ENCODE data around the gene SYK. TPM values are rescaled to one million over a fixed set of nuclear protein-coding genes. Genes with fewer than 3 reads are reported as not detected.

Gene SYK
- total RNA-seq, 1 donor from 2014 or later = 0.41 TPM

DNA sequence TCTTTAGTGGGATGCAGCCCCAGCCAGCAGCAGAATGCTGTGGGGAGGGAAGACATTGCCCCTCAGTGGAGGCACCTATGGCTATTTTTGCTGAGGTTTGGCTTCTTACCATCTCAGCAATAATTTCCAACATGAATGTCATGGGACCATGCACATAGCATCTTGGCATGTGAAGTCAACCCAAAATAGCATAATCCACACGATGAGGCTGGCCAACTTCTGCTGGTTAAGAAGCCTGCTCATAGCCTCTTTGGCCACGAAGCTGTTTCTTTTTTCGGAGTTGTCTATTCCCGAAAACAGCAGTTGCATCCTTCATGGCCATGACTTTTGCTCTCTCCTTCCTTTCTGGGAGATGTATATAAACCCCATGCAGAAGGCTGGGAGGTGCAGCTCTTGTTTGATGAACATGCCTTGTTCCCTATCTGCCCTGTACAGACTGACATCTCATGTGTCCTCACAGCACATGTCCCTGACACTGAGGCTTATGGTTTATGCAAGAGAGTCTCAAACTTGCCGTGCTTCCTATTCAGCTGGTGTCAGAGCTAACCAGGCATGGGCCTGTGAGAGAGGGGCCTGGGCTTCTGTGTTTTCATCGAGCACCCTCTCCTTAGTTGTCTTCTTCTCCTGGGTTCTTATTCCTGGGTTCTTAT, 45.3 kb downstream of the SYK start:
- no peaks in the 10 kb centered on the region for H4K20me1 ChIP-seq (ENCODE audit: insufficient read depth, low read length)
- Mint-ChIP-seq H3K36me3 (ENCODE audit: low read depth, unreplicated experiment) (no peaks in the 10 kb centered on the region), H3K27me3 (ENCODE audit: low read depth, unreplicated experiment) (peaks cover 15% of the 10 kb centered on the region), H3K27ac (ENCODE audit: unreplicated experiment) (no peak overlapping the region), H3K9me3 (ENCODE audit: unreplicated experiment) (peaks cover 2% of the 10 kb centered on the region), H3K4me3 (ENCODE audit: unreplicated experiment) (no peak overlapping the region), H3K4me1 (ENCODE audit: low read depth, unreplicated experiment) (no peaks in the 10 kb centered on the region)
- no peaks in the 10 kb centered on the region for H3K36me3 ChIP-seq (ENCODE audit: insufficient read depth, low read length)
- H3K9ac ChIP-seq (ENCODE audit: low read length) = no peak overlapping the region
- no peaks in the 10 kb centered on the region for H3K4me1 ChIP-seq (ENCODE audit: insufficient read depth, low read length)
- no peak overlapping the region for H3K4me2 ChIP-seq (ENCODE audit: low read length)
- TF ChIP-seq, protein P1, sequence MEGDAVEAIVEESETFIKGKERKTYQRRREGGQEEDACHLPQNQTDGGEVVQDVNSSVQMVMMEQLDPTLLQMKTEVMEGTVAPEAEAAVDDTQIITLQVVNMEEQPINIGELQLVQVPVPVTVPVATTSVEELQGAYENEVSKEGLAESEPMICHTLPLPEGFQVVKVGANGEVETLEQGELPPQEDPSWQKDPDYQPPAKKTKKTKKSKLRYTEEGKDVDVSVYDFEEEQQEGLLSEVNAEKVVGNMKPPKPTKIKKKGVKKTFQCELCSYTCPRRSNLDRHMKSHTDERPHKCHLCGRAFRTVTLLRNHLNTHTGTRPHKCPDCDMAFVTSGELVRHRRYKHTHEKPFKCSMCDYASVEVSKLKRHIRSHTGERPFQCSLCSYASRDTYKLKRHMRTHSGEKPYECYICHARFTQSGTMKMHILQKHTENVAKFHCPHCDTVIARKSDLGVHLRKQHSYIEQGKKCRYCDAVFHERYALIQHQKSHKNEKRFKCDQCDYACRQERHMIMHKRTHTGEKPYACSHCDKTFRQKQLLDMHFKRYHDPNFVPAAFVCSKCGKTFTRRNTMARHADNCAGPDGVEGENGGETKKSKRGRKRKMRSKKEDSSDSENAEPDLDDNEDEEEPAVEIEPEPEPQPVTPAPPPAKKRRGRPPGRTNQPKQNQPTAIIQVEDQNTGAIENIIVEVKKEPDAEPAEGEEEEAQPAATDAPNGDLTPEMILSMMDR (IDR thresholded peaks at IDR 0.05; ENCODE audit: insufficient read depth, low read depth, low read length) = no peak
- TF ChIP-seq EZH2 (IDR thresholded peaks at IDR 0.05; ENCODE audit: insufficient read depth, low read length) = no peak
- no peak overlapping the region for H3K27ac ChIP-seq (ENCODE audit: low read depth, low read length)
- H2AFZ ChIP-seq (ENCODE audit: low read depth, low read length) = no peak overlapping the region
- no peak overlapping the region for H3K4me3 ChIP-seq (ENCODE audit: insufficient read depth, low read depth, low read length)
- DNase-seq (ENCODE audit: low read depth) = no peak
- FAIRE-seq = no peak
- H3K79me2 ChIP-seq (ENCODE audit: insufficient read depth, low read length) = no peaks in the 10 kb centered on the region
- H3K9me3 ChIP-seq (ENCODE audit: insufficient read depth, low read depth, low read length) = peaks cover 7% of the 10 kb centered on the region
- no peaks in the 10 kb centered on the region for H3K27me3 ChIP-seq (ENCODE audit: insufficient read depth, low read length)

- no peak overlapping the region for H3K27ac ChIP-seq (ENCODE audit: low read depth, low read length)
- H3K9ac ChIP-seq (ENCODE audit: low read length) = no peak overlapping the region
- H3K9me3 Mint-ChIP-seq (ENCODE audit: unreplicated experiment) = peaks cover 4% of the 10 kb centered on the region
- H3K27me3 ChIP-seq (ENCODE audit: insufficient read depth, low read length) = no peaks in the 10 kb centered on the region
- no peaks in the 10 kb centered on the region for H4K20me1 ChIP-seq (ENCODE audit: insufficient read depth, low read length)
- no peaks in the 10 kb centered on the region for H3K9me3 ChIP-seq (ENCODE audit: insufficient read depth, low read depth, low read length)
- TF ChIP-seq, protein P1 (IDR thresholded peaks at IDR 0.05; ENCODE audit: insufficient read depth, low read depth, low read length) = no peak
- no peak for TF ChIP-seq EZH2 (IDR thresholded peaks at IDR 0.05; ENCODE audit: insufficient read depth, low read length)
- H3K4me1 ChIP-seq (ENCODE audit: insufficient read depth, low read length) = no peaks in the 10 kb centered on the region
- no peak overlapping the region for H3K4me3 Mint-ChIP-seq (ENCODE audit: unreplicated experiment)
- FAIRE-seq (no peak), DNase-seq (ENCODE audit: low read depth) (no peak)
- no peak overlapping the region for H3K27ac Mint-ChIP-seq (ENCODE audit: unreplicated experiment)
- H3K4me3 ChIP-seq (ENCODE audit: insufficient read depth, low read depth, low read length) = no peak overlapping the region
- no peak overlapping the region for H2AFZ ChIP-seq (ENCODE audit: low read depth, low read length)
- H3K4me1 Mint-ChIP-seq (ENCODE audit: low read depth, unreplicated experiment) = no peaks in the 10 kb centered on the region
- no peaks in the 10 kb centered on the region for H3K79me2 ChIP-seq (ENCODE audit: insufficient read depth, low read length)
- no peaks in the 10 kb centered on the region for H3K36me3 Mint-ChIP-seq (ENCODE audit: low read depth, unreplicated experiment)
- H3K36me3 ChIP-seq (ENCODE audit: insufficient read depth, low read length) = no peaks in the 10 kb centered on the region
- H3K27me3 Mint-ChIP-seq (ENCODE audit: low read depth, unreplicated experiment) = peaks cover 15% of the 10 kb centered on the region
- H3K4me2 ChIP-seq (ENCODE audit: low read length) = no peak overlapping the region
These were observed 46.4 kb downstream of the SYK start for GRCh38 chr9:90847971-90848370.

DNA sequence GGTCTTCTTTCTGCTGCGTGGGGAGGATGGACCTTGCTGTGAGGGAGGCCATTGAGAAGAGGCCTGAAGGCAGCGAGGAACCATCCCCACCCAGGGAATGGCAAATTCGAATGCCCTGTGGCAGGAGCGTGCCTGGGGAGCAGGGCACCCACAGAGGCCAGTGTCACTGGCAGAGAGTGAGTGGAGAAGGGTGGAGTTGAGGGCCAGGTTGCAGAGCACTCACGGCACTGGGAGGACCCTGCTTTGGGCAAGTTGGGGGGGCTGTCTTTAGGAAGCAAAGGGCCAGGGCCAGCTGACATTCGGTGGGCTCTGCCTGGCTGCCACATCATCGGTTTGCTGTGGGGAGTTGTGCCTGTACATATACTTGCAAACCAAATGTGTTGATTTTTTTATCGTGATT, 47.2 kb downstream of the SYK start:
- H3K4me1 Mint-ChIP-seq (ENCODE audit: low read depth, unreplicated experiment) = no peaks in the 10 kb centered on the region
- no peak for TF ChIP-seq EZH2 (IDR thresholded peaks at IDR 0.05; ENCODE audit: insufficient read depth, low read length)
- Histone ChIP-seq H3K79me2 (ENCODE audit: insufficient read depth, low read length) (no peaks in the 10 kb centered on the region), H3K36me3 (ENCODE audit: insufficient read depth, low read length) (no peaks in the 10 kb centered on the region), H3K9me3 (ENCODE audit: insufficient read depth, low read depth, low read length) (no peaks in the 10 kb centered on the region), H3K4me2 (ENCODE audit: low read length) (no peak overlapping the region), H3K27ac (ENCODE audit: low read depth, low read length) (no peak overlapping the region), H3K4me3 (ENCODE audit: insufficient read depth, low read depth, low read length) (no peak overlapping the region), H2AFZ (ENCODE audit: low read depth, low read length) (no peak overlapping the region), H3K27me3 (ENCODE audit: insufficient read depth, low read length) (no peaks in the 10 kb centered on the region), H4K20me1 (ENCODE audit: insufficient read depth, low read length) (no peaks in the 10 kb centered on the region), H3K4me1 (ENCODE audit: insufficient read depth, low read length) (no peaks in the 10 kb centered on the region), H3K9ac (ENCODE audit: low read length) (no peak overlapping the region)
- FAIRE-seq (no peak), DNase-seq (ENCODE audit: low read depth) (no peak)
- no peaks in the 10 kb centered on the region for H3K36me3 Mint-ChIP-seq (ENCODE audit: low read depth, unreplicated experiment)
- H3K4me3 Mint-ChIP-seq (ENCODE audit: unreplicated experiment) = no peak overlapping the region
- H3K27me3 Mint-ChIP-seq (ENCODE audit: low read depth, unreplicated experiment) = peaks cover 16% of the 10 kb centered on the region
- H3K9me3 Mint-ChIP-seq (ENCODE audit: unreplicated experiment) = peaks cover 4% of the 10 kb centered on the region
- no peak overlapping the region for H3K27ac Mint-ChIP-seq (ENCODE audit: unreplicated experiment)
